ENCODE measurements around the gene GNB1L.
A peak's percentile ranks its signal among the peaks of the same experiment; 100 is the strongest.

GNB1L gene

GRCh38 chr22:19807914-19808872 is 46.5 kb downstream of the GNB1L start:
- no peak for DNase-seq (ENCODE audit: low read depth)

DNA sequence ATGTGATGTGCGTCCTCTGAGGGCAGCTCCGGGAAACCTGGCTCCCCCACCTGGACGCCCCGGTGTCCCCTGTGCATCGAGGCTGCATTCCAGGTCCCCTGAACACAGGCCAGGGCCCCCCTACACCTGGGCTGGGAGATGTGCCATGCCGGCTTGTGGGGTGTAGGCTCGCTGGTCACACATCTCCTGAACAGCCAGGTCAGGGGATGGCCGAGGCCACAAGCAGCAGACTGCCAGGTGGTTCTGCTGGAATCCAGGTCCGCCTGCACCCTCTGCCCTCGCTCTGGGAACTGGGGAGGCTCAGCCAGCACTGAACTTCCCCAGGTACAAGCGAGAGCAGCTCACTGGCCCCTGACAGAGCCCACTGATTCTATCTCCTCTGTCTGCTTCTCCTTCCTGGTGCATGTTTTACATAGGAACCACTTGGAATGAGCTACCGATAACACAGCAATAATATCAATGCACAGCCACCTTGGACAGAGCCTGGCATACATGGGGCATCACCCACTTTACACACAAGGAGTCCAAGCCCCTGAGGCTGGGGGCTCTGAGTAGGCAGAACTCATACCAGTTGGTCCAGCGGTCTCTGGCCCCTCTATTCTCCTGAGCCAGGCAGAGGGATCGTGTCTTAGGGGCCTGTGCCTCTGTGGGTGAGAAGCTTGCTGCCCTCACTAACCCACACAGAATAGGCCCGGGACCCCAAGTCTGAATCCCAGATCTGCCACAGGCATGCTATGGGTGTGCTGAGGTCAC is 47.3 kb downstream of the GNB1L start:
- no peak for DNase-seq (ENCODE audit: low read depth)

GRCh38 chr22:19806213-19807160 is 48.2 kb downstream of the GNB1L start:
- no peak for DNase-seq (ENCODE audit: low read depth)

DNA sequence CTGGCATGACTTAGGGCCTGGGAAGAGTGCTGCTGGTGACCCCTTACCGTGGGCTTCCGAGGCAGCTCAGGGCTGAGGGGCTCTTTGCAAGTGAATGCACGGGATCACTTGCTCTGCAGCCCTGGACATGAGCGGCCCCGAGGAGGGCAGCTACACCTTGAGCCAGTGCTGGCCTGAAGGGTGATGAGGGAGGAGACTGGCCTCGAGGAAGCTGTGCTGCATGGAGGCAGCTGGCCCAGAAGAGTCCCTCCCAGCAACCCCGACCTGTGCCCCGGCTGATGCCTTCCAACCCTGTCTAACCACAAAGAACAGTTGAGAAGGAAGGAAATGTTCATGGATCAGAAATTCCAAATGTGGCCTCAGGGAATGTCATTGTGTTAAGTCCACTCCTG is 48.9 kb downstream of the GNB1L start:
- no peak for DNase-seq (ENCODE audit: low read depth)

DNA sequence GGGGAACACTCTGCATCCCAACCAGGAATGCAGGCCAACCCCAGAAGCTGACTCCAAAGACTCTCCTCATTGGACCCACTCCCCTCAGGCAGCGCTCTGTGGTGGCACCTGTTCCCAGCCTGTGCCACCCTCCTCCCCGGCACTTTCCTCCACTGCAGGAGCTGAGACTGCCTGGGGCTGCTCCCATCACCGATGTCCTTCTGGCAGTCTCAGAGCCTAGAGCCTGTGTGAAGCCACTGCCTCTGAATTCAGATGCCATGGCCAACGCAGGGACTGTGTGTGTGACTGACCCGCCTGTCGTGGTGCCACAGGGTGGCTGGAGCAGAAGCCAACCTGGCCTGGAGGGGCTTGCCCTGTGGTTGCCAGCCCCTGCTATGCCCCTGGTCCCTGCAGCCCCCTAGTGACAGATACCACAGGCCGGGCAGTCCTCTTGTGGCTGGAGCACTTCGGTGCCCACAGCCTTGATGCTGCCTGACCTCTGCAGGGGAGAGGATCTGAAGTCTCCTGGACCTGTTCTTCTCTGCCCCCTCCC is 50.9 kb downstream of the GNB1L start:
- no peak for DNase-seq (ENCODE audit: low read depth)

DNA sequence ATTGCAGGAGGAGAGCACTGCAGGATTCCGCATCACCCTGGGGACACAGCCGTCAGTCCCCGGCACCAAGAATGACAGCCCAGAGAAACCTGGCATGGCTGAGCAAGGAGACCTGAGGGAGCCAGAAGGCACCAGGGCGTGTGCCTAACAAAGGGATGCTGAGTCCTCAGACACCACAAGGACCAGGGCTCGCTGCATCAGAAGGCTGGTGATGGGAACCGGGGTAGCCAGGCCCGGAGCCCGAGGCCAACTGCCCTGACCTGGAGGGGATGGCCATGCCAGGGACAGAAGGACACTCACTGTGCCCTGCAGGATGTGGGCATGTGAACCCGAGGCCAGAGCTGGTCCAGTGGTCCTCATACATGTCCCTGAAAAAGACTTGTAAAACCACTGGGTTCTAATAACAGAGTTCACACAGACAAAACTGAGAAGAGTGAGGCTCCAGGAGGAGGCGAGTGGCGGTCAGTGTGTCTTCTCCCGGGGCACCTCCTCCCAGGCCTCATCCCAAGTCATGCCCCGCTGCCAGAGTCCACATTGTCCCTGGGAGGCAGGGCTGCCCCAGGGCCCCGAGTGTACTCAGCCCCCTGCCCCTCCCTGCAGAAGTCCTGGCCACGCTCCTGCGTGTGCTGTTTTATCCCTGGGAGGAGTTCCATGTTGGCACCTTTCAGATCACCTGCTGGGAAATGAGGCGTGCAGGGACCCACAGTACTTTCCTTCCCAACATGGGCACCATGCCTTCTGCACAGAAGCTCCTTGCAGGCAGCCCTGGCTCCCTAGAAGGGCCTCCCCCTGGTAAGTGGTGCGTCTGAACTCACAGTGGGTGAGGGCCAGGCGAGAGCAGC is 51.6 kb downstream of the GNB1L start:
- DNase-seq (ENCODE audit: low read depth): no peak

DNA sequence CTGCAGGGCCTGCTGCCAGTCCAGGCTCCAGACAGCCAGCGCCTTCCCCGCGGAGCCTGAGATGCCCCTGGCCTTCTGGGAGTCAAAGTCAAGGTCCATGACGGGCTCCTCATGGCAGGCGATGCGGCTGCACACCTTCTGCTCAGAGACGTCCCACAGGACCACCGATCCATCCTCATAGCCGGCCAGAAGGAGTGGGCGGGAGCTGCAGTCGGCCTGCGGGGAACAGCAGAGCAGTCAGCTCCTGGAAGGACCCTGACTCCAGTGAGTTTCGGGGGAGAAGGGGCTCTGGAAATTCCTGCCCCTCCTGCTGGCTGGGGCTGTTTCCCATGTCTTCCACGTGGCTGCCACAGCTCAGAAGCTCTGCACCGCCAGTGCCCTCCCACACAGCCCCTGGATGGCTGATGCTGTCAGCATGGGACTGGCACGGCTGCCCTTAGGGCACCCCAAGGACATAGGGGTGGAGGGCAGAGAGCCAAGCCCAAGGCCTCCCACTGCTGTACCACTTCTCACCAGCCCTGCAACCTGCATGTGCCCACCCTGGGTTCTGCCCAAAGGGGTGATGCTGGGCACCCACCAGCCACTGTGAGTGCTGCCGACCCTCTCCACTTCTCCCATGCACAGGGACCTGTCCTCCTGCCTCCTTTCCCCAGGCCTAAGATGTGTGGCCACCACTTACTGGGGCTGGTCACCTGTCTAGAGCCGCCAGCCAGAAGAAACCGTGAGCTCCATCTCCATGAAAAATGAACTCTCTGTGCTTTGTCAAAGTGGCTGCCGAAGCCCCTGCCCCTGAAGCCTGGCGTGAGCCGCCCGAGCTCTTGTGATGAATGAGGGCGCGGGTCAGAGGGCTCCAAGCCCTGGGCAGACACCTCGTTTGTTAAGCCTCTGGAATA is 52.4 kb downstream of the GNB1L start:
- no peak for DNase-seq (ENCODE audit: low read depth)

- DNase-seq (ENCODE audit: low read depth): no peak
Observed at GRCh38 chr22:19801340-19802000, 53.2 kb downstream of the GNB1L start.

- DNase-seq (ENCODE audit: low read depth): no peak
Observed at GRCh38 chr22:19800761-19801244, 53.9 kb downstream of the GNB1L start.

- no peak for DNase-seq (ENCODE audit: low read depth)
Observed at GRCh38 chr22:19800306-19800705, 54.4 kb downstream of the GNB1L start.

- DNase-seq (ENCODE audit: low read depth): peak; percentile 82
Observed at GRCh38 chr22:19799322-19800190, 55.1 kb downstream of the GNB1L start.

DNA sequence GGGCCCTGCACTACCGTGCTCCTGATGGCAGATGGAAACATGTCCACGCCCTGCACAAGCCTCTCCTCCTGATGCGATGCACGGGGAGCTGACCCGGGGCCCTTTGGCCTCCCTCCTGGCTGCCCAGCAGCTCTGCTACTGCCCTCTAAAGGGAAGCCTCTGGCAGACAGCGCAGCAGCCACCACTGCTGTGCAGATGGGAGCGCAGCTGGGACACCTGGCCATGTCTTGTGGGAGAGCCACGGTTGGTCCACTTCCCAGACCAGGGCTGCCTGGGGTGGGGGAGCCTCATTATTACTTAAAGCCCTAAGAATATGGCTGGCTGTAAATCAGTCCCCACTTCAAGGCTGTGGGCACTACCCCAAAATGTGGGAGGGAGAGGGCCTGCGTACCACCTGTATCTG is 55.8 kb downstream of the GNB1L start:
- DNase-seq (ENCODE audit: low read depth): no peak

GRCh38 chr22:19798003-19798665 is 56.5 kb downstream of the GNB1L start:
- DNase-seq (ENCODE audit: low read depth): no peak

GRCh38 chr22:19797086-19798002 is 57.3 kb downstream of the GNB1L start:
- no peak for DNase-seq (ENCODE audit: low read depth)

GRCh38 chr22:19796160-19796559 is 58.5 kb downstream of the GNB1L start:
- no peak for DNase-seq (ENCODE audit: low read depth)

- DNase-seq (ENCODE audit: low read depth): no peak
Observed at GRCh38 chr22:19795617-19796008, 59.1 kb downstream of the GNB1L start.

All from fibroblast of the conjunctiva (primary cell).